Activated T-helper 1 cell treated with anti-CD3 and anti-CD28 coated beads, Interleukin-2, amount 50 U/mL, for 16 hours (primary cell): ENCODE data around the gene DPYSL4.

ENCODE experiments used
- DNase-seq, 2 donors: peaks; one replicate each; pipeline ENCODE4 v3.0.0-alpha.2; 2020; ENCODE audit warnings: low read depth in 1 of 2, low spot score in 1 of 2

DPYSL4 gene

DNA sequence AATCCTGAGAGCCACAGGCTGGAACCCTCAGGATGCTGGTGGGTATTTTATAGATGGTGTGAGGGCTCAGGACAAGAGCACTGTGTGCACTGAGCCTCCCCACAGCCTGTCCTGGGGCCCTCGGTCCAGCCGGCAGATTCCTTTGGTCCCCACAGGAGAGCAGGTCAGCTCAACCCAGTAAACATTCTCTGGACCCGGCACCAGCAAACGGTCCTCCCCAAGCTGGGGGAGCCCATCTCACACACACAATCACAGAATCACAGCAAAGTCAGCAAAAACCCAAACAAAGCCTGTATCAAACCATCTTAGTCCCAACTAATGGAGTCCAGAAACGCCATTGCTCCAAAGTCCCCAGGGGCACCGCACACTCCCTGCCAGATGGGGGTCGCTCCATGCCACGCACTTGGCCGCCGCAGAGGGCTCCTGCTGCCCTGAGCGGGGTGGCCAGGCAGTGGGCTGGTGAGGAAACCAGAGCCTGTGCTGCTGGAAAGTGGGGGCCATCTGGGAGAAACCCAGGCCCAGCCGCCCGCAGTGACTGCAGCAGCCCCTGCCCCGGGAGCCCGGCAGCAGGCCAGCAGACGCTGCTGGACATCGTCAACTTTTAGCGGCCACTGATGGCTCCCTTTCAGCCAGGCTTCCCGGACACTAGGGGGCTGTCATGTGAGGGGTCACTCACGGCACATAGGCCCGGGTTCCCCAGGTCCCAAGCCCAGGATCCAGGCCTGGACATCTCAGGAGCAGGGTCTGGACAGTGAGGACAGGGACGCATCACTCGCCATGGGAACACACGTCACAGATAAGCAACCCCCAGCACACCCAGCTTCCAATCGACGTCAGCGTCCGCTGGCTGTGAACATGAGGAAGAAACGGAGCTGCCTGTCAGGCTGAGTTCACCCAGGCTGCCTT, 52.6 kb downstream of the DPYSL4 start:
- no peak for DNase-seq

GRCh38 chr10:132240156-132240555, 53.4 kb downstream of the DPYSL4 start:
- DNase-seq = no peak

DNA sequence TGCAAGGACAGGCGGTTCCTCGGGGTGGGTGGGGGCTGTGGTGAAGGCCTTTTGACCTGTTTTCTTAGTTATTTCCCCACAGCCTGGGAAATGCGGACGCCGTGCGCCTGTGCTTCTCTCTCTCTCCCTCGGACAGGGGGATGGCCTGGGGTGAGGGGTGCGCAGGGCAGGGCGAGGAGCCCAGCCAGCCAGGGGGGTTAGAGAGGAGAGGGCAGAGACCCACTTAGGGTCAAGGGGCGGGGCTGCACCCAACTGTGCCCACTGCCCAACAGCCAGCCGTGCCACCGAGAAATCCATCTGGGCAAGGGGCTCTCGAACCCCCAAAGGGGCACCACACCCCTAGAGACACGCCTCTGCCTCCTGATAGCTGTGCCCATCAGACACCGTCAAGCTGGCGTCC, 53.8 kb downstream of the DPYSL4 start:
- no peak for DNase-seq

- no peak for DNase-seq
These were observed 54.3 kb downstream of the DPYSL4 start for GRCh38 chr10:132241086-132241485.

- DNase-seq = no peak
These were observed 54.7 kb downstream of the DPYSL4 start for GRCh38 chr10:132241496-132241895.

GRCh38 chr10:132242103-132242840, 55.5 kb downstream of the DPYSL4 start:
- no peak for DNase-seq

DNA sequence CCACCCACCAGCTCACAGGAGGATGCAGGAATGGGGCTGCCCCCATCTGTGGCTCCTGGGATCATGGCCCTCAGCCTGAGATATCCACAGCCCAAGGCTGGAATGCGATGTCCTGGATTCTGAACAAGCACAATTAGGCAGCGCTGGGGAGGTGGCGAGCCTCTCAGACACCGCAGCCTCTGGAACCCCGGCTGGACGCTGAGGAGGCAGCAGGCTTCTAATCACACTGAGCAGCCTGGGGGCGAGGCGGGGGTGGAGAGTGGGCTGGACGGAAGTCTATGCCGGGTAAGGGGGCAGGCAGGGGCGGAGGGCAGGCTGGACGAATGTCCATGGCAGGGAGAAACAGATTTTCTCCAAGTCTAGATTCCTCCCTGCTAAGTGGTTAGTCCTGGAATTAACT, 56.4 kb downstream of the DPYSL4 start:
- DNase-seq = no peak

DNA sequence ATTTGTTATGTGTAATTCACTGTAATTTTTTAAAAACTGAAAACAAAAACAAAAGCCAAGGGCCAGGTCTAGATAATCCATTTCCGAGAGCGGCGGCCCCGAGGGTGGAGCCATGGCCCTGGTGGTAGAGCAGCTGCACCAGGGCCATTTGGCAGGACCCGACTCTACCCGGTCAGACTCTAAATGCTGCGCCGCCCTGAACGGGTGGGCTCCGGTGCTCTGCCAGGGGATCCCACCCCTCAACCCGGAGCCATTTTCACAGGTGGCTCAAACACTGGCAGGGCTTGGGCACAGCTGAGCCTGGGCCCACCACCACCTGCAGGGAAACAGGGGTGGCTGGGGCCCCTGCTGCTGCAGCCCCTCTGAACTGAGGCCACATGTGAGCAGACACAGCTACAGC, 56.9 kb downstream of the DPYSL4 start:
- DNase-seq = no peak

GRCh38 chr10:132245056-132245455, 58.3 kb downstream of the DPYSL4 start:
- DNase-seq = no peak

GRCh38 chr10:132246296-132246695, 59.5 kb downstream of the DPYSL4 start:
- no peak for DNase-seq

DNA sequence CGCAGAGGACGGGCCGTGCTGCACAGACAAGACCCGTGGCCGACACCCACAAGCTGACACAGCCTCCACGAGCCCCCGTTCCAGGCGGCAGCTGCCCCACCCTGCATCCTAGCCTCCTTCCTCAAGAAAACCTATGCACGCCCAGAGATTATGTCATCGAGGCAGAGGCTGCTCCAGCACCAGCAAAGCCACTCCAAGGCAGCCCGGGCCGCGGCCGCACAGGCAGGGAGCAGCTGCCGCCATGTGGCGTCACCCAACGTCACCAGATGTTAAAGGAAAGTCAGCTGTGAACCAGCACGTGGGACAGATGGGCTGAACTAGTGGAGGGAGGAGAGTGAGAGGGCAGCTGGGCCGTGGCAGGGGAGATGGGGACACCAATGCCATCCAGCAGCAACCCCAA, 61.2 kb downstream of the DPYSL4 start:
- DNase-seq = no peak

GRCh38 chr10:132248455-132249225, 61.9 kb downstream of the DPYSL4 start:
- DNase-seq = peak in 1 of 2 donors; percentile 21

DNA sequence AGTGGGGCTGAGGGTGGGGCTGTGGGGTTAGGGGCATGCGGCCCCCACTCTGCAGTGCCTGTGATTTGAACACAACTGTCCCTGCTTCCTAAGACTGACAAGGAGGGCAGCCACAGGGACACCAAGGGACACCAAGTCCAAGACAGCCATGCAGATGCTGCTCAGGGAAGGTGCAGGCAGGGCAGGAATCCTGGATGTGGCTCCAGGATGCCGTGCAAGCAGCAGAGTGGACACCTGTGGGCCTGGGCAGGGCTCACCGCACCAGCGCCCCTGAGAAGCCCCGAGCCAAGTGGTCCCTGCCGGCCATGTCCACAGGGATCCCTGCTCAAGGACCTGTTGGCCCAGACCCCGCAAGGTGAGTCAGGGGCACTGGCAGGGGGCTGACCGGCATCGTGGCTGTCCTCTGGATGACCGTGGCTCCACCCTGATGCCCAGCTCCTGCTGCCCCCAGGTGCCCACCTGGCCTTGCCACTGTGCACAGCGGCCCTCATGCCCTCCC, 62.5 kb downstream of the DPYSL4 start:
- no peak for DNase-seq

DNA sequence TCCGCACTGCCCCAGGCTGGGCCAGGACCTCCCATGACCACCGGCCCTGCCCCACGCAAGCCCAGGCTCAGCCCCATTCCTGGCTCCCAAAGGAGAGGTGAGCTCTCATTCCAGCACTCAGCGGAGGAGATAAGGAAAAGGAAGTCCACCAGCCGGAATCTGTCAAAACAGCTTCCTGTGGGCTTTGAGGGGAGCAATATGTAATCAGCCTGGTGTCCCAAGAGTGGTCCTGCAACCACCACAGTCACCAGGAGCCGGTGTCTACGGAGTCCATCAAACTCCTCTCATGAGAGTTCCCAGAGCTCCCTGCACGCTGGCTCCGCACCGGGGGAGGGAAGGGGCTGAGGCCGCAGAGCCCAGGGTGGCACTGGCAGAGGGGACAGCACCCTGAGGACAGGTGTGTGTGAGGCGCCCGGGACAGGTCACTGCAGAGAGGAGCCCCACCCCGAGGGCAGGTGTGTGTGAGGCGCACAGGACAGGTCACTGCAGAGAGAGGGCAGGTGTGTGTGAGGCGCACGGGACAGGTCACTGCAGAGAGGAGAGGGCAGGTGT, 63.2 kb downstream of the DPYSL4 start:
- no peak for DNase-seq

- no peak for DNase-seq
These were observed 64.0 kb downstream of the DPYSL4 start for GRCh38 chr10:132250481-132251475.

DNA sequence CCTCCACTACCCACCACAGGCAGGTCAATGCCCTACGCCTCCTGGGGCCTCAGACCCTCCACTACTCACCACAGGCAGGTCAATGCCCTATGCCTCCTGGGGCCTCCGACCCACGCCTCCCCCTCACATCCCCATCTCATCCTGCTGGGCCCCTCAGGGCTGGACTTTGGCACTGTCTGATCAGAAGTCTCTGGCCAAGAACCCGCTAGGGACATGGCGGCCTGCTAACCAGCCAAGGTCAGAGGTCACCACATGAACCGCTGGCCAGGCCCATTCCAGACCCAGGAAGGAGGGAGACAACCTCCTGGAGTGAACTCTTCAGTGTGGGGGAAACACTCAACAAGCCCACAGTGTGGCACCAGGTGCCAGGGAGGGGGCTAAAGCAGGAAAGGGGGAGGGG, 65.2 kb downstream of the DPYSL4 start:
- DNase-seq = no peak

GRCh38 chr10:132252412-132252811, 65.7 kb downstream of the DPYSL4 start:
- no peak for DNase-seq

- DNase-seq = no peak
These were observed 66.4 kb downstream of the DPYSL4 start for GRCh38 chr10:132253092-132253687.

GRCh38 chr10:132254841-132255240, 68.1 kb downstream of the DPYSL4 start:
- no peak for DNase-seq
